Vagina (tissue), 2 donors: ENCODE results near the gene OR8B3.

ENCODE experiments used
- CTCF ChIP-seq, 3 experiments: fragments of 450-650 bp in 2 of 3; fragments of 200-600 bp in 1 of 3; sonication (generic) in 1 of 3; IDR thresholded peaks; one replicate each; pipeline ENCODE4 v1.5.1; 2017 to 2019; ENCODE audit warnings: antibody characterized with exemption in 3 of 3, mild to moderate bottlenecking in 2 of 3, moderate library complexity in 2 of 3
- POLR2A ChIP-seq, 2 donors: fragments of 450-650 bp; IDR thresholded peaks; one replicate each; pipeline ENCODE4 v1.6.1; 2017; ENCODE audit warnings: antibody characterized with exemption in 2 of 2, mild to moderate bottlenecking in 2 of 2, moderate library complexity in 2 of 2
- POLR2AphosphoS5 ChIP-seq, 2 donors: sonication (generic); formaldehyde crosslinking; IDR thresholded peaks; one replicate each; pipeline ENCODE4 v1.9.0; 2017; ENCODE audit warnings: antibody characterized with exemption in 2 of 2, mild to moderate bottlenecking in 2 of 2, low read depth in 1 of 2; ENCODE audit not compliant: insufficient read depth in 1 of 2

GRCh38 chr11:124421043-124421442, 22.2 kb upstream of the OR8B3 start:
- no peak for TF ChIP-seq CTCF (IDR thresholded peaks at IDR 0.05)
- TF ChIP-seq POLR2AphosphoS5 (IDR thresholded peaks at IDR 0.05; ENCODE audit: insufficient read depth in 1 of 2, low read depth in 1 of 2), result no peak
- no peak for TF ChIP-seq POLR2A (IDR thresholded peaks at IDR 0.05)
